ENCODE measurements around the gene RNMT. TPM values are rescaled to one million over a fixed set of nuclear protein-coding genes. Genes with fewer than 3 reads are reported as not detected.

RNMT gene
- polyA plus RNA-seq, 3 donors = 12.9 to 36.4 (median 32.6) TPM

GRCh38 chr18:13811993-13812392 lies 85.5 kb downstream of the RNMT start:
- Histone ChIP-seq H4K20me1 (ENCODE audit: insufficient read depth, low read length) (no peaks in the 10 kb centered on the region), H3K27ac (ENCODE audit: low read depth in 1 of 2, low read length in 2 of 2) (no peak overlapping the region), H3K27me3 (ENCODE audit: control insufficient read depth in 2 of 2, insufficient read depth in 2 of 2, low read length in 2 of 2) (no peaks in the 10 kb centered on the region), H3K9me3 (replicated peaks in 1 of 2; ENCODE audit: control insufficient read depth in 1 of 2, insufficient read depth in 1 of 2, low read length in 2 of 2) (no peaks in the 10 kb centered on the region), H3K4me2 (replicated peaks; ENCODE audit: extremely low read depth, low read length, poor library complexity, severe bottlenecking) (no peak overlapping the region), H3K4me3 (replicated peaks in 1 of 3; ENCODE audit: low read depth in 2 of 3, low read length in 3 of 3) (no peak overlapping the region), H3K79me2 (ENCODE audit: insufficient read depth, low read length) (no peaks in the 10 kb centered on the region), H3K4me1 (ENCODE audit: control insufficient read depth in 1 of 2, insufficient read depth in 2 of 2, low read length in 2 of 2) (no peaks in the 10 kb centered on the region), H3K9ac (ENCODE audit: insufficient read depth, low read length, poor library complexity, severe bottlenecking) (no peak overlapping the region), H3K36me3 (replicated peaks in 1 of 2; ENCODE audit: control insufficient read depth in 1 of 2, insufficient read depth in 2 of 2, low read length in 2 of 2) (no peaks in the 10 kb centered on the region), H2AFZ (ENCODE audit: insufficient read depth, low read depth, low read length, poor library complexity, severe bottlenecking) (no peak overlapping the region)
- no peak overlapping the region for H3K4me3 Mint-ChIP-seq
- no peaks in the 10 kb centered on the region for H3K4me1 Mint-ChIP-seq
- no peaks in the 10 kb centered on the region for H3K9me3 Mint-ChIP-seq
- intact Hi-C loops (cut with micrococcal nuclease) = no loop called here
- DNase-seq = no peak
- H3K27ac Mint-ChIP-seq = no peak overlapping the region
- no CpG with 5 or more reads among the region's 6 CpGs for WGBS (ENCODE audit: insufficient coverage)
- no peak for TF ChIP-seq CTCF (IDR thresholded peaks at IDR 0.05)
- no peaks in the 10 kb centered on the region for H3K36me3 Mint-ChIP-seq
- peaks cover 4 to 6% (median 5%) of the 10 kb centered on the region in 3 donors for H3K27me3 Mint-ChIP-seq (ENCODE audit: low read depth in 3 of 3)

- intact Hi-C loops (cut with micrococcal nuclease) = no loop called here
- H3K36me3 Mint-ChIP-seq = no peaks in the 10 kb centered on the region
- Histone ChIP-seq H3K4me2 (replicated peaks; ENCODE audit: extremely low read depth, low read length, poor library complexity, severe bottlenecking) (no peak overlapping the region), H3K4me1 (ENCODE audit: control insufficient read depth in 1 of 2, insufficient read depth in 2 of 2, low read length in 2 of 2) (no peaks in the 10 kb centered on the region), H3K27me3 (ENCODE audit: control insufficient read depth in 2 of 2, insufficient read depth in 2 of 2, low read length in 2 of 2) (no peaks in the 10 kb centered on the region), H3K9me3 (replicated peaks in 1 of 2; ENCODE audit: control insufficient read depth in 1 of 2, insufficient read depth in 1 of 2, low read length in 2 of 2) (no peaks in the 10 kb centered on the region), H3K27ac (ENCODE audit: low read depth in 1 of 2, low read length in 2 of 2) (no peak overlapping the region), H3K36me3 (replicated peaks in 1 of 2; ENCODE audit: control insufficient read depth in 1 of 2, insufficient read depth in 2 of 2, low read length in 2 of 2) (no peaks in the 10 kb centered on the region), H3K9ac (ENCODE audit: insufficient read depth, low read length, poor library complexity, severe bottlenecking) (no peak overlapping the region), H2AFZ (ENCODE audit: insufficient read depth, low read depth, low read length, poor library complexity, severe bottlenecking) (no peak overlapping the region), H3K4me3 (replicated peaks in 1 of 3; ENCODE audit: low read depth in 2 of 3, low read length in 3 of 3) (no peak overlapping the region), H4K20me1 (ENCODE audit: insufficient read depth, low read length) (no peaks in the 10 kb centered on the region), H3K79me2 (ENCODE audit: insufficient read depth, low read length) (no peaks in the 10 kb centered on the region)
- H3K9me3 Mint-ChIP-seq = no peaks in the 10 kb centered on the region
- peak; percentile 8 to 44 (median 44) for DNase-seq
- H3K4me1 Mint-ChIP-seq = no peaks in the 10 kb centered on the region
- H3K4me3 Mint-ChIP-seq = no peak overlapping the region
- peaks cover 2 to 7% (median 2%) of the 10 kb centered on the region in 3 donors for H3K27me3 Mint-ChIP-seq (ENCODE audit: low read depth in 3 of 3)
- WGBS (ENCODE audit: insufficient coverage) = 29% methylated on average over 4 of the region's 4 CpGs
- peak; percentile 85 for TF ChIP-seq CTCF (IDR thresholded peaks at IDR 0.05)
- H3K27ac Mint-ChIP-seq = no peak overlapping the region
Observed at GRCh38 chr18:13813271-13813849, 86.9 kb downstream of the RNMT start.

Small RNA genes lying within 50 kb of the gene (small RNA-seq; reads per million reads assigned to genes)
- not detected for gene AP001525.1 (ENCODE audit: insufficient read length, low read depth)
- gene RN7SL362P (ENCODE audit: insufficient read length, low read depth) = not detected

Other genes with a start within 250 kb of the RNMT start
- 1 to 10 TPM; 2.8 to 6.9 (median 6.9) TPM for gene FAM210A, start 115 bp upstream of the RNMT start, polyA plus RNA-seq
- gene MC5R, start 97.5 kb downstream of the RNMT start, polyA plus RNA-seq = under 1 TPM in 2 of 3 donors, not detected in 1; 0.12 to 0.13 TPM
- gene MC2R, start 188.9 kb downstream of the RNMT start, polyA plus RNA-seq = not detected

All from CD14-positive monocyte (primary cell).